ENCODE measurements around the gene GOLGA6L10.
"Not testable (repeated sequence)": the region's sequence is repeated elsewhere in the genome, so short reads cannot be mapped to it uniquely, and the experiment has no call there.

Gene GOLGA6L10

DNA sequence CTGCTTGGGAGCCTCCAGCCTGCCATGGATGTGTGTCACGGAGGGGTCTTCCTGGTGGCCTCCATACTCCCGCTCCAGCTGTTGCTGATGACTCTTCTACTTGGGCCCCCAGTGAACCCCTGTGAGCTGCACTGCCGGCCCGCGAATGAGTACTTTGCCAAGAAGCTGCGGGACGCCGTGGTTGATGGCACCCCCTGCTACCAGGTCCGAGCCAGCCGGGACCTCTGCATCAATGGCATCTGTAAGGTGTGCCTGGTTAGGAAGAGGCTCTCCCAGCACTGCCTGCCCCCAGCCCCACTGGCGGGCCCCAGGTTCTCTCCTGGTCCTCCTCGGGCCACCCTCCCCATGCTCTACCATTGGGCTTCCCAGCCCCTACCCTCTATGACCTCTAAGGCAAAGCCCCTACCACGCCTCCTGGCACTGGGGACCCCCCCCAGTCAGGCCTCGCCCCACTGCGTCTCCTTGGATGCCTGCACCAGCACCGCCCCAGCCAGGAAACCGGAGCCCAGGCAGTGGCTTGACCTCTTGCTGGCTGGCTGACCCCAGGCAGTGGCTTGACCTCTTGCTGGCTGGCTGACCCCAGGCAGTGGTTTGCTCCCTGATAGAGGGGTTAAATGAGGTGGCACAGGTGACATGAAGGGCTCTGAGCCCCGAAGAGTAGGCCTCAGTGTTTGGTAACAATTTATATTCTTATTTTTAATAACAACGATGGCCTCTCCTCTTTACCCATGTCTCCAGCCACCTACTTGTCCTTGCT is 29.6 kb downstream of the GOLGA6L10 start:
- not testable (repeated sequence) for H3K4me1 ChIP-seq (ENCODE audit: control insufficient read depth in 5 of 5, insufficient read depth in 5 of 5, low read length in 5 of 5); H3K27me3 ChIP-seq (ENCODE audit: control insufficient read depth in 5 of 5, insufficient read depth in 4 of 5, low read length in 5 of 5); H3K4me3 ChIP-seq (ENCODE audit: low read depth in 1 of 5, low read length in 5 of 5); H3K9me3 ChIP-seq (ENCODE audit: control insufficient read depth in 5 of 5, low read length in 5 of 5); H3K9ac ChIP-seq (ENCODE audit: low read length in 5 of 5); H3K27ac ChIP-seq (ENCODE audit: low read depth, low read length); H3K36me3 ChIP-seq (ENCODE audit: control insufficient read depth in 5 of 5, insufficient read depth in 5 of 5, low read length in 5 of 5)

DNA sequence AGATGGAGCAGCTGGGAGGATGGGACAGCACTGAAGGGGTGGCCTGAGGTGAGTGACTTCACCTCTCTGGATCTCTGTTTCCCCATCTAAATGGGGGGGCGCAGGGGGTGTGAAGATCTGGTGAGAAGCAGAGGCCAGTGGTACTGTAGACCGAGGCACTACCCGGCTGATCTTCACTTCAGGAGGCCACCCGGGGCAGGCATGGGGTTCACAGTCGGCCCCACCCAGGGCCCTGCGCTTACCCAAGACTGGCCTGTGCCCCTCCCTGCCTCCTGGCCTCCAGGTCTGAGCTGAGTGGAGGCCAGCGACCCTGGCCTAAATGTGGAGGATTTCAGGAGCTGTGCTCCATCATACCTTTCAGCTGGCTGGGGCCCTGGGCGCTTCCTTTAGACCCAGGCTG is 31.0 kb downstream of the GOLGA6L10 start:
- H3K9me3 ChIP-seq (ENCODE audit: control insufficient read depth in 5 of 5, low read length in 5 of 5); H3K4me1 ChIP-seq (ENCODE audit: control insufficient read depth in 5 of 5, insufficient read depth in 5 of 5, low read length in 5 of 5); H3K27ac ChIP-seq (ENCODE audit: low read depth, low read length); H3K4me3 ChIP-seq (ENCODE audit: low read depth in 1 of 5, low read length in 5 of 5); H3K36me3 ChIP-seq (ENCODE audit: control insufficient read depth in 5 of 5, insufficient read depth in 5 of 5, low read length in 5 of 5); H3K9ac ChIP-seq (ENCODE audit: low read length in 5 of 5); H3K27me3 ChIP-seq (ENCODE audit: control insufficient read depth in 5 of 5, insufficient read depth in 4 of 5, low read length in 5 of 5): not testable (repeated sequence)

DNA sequence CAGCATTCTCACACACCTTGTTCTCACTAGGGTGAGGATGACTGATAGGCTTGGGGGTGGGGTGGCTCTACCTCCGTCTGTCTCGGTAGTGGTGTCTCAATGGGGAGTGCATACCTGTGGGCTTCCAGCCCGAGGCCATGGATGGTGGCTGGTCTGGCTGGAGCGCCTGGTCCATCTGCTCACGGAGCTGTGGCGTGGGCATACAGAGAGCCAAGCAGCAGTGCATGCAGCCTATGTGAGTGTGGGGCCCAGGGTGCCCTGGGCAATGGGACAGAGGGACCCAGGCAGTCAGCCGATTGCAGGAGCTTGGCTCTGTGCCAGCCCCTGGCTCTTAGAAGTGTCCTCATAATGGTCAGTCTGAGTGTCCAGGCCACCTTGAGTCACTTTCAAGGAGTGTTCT is 31.8 kb downstream of the GOLGA6L10 start:
- H3K4me1 ChIP-seq (ENCODE audit: control insufficient read depth in 5 of 5, insufficient read depth in 5 of 5, low read length in 5 of 5); H3K27me3 ChIP-seq (ENCODE audit: control insufficient read depth in 5 of 5, insufficient read depth in 4 of 5, low read length in 5 of 5); H3K4me3 ChIP-seq (ENCODE audit: low read depth in 1 of 5, low read length in 5 of 5); H3K9me3 ChIP-seq (ENCODE audit: control insufficient read depth in 5 of 5, low read length in 5 of 5); H3K9ac ChIP-seq (ENCODE audit: low read length in 5 of 5); H3K27ac ChIP-seq (ENCODE audit: low read depth, low read length); H3K36me3 ChIP-seq (ENCODE audit: control insufficient read depth in 5 of 5, insufficient read depth in 5 of 5, low read length in 5 of 5): not testable (repeated sequence)

DNA sequence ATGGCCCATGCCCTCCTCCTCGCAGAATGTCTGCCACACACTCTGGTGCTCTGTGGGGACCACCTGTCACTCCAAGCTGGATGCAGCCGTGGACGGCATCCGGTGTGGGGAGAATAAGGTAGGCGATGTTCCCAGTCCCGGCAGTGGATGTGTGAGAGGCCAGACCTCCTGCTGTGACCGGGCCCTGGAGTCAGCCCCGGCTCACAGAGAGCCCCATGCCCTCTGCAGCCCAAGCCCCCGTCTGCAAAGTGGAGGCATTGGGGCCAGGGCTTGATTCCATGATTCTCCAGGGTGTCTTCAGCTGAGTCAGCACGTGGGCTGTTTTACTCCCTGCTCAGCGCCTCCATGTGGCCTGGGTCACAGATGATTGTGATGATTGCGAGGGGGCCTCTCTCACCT is 32.2 kb downstream of the GOLGA6L10 start:
- Histone ChIP-seq H3K27ac (ENCODE audit: low read depth, low read length) (no peak overlapping the region), H3K36me3 (ENCODE audit: control insufficient read depth in 5 of 5, insufficient read depth in 5 of 5, low read length in 5 of 5) (no peaks in the 10 kb centered on the region), H3K4me3 (ENCODE audit: low read depth in 1 of 5, low read length in 5 of 5) (no peak overlapping the region), H3K4me1 (ENCODE audit: control insufficient read depth in 5 of 5, insufficient read depth in 5 of 5, low read length in 5 of 5) (no peaks in the 10 kb centered on the region), H3K27me3 (ENCODE audit: control insufficient read depth in 5 of 5, insufficient read depth in 4 of 5, low read length in 5 of 5) (peaks cover 0 to 4% (median 3%) of the 10 kb centered on the region in 5 donors), H3K9ac (ENCODE audit: low read length in 5 of 5) (no peak overlapping the region), H3K9me3 (ENCODE audit: control insufficient read depth in 5 of 5, low read length in 5 of 5) (no peaks in the 10 kb centered on the region)

DNA sequence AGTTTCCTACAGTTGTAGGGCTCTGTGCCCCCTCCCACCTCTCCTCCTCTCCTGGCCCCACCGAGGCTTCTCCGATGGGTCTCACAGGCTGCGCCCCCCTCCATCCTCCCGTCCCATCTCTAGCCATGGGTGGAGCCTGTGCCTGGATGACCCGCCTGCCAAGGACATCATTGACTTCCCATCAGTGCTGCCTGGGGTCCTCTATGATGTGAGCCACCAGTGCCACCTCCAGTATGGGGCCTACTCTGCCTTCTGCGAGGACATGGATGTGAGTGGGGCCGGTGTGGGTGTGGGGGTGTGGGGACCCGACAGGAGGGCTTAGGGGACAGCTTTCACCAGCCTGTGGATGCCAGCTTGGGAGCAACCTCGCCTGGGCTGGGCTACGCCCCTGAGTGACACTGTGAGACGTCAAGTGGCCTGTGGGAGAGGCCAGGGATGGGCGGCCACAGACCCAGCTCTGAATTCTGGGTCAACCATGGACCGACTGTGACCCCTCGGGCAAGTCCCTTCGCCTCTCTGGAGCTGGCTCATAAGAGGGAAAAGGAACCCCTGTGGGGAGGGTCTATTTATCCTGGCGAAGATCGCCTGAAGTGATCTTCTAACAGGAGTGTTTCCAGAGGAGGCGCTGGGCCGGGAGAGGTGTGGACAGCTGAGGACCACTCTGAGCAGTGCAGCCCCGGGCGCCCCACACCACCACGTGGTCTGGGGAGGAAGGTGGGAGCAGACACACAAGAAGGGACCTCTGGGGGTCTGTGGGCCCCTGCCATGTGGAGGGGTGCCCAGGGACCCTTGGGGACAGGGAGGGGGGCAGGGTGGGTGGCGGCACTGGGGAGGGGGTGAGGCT is 32.8 kb downstream of the GOLGA6L10 start:
- not testable (repeated sequence) for H3K4me1 ChIP-seq (ENCODE audit: control insufficient read depth in 5 of 5, insufficient read depth in 5 of 5, low read length in 5 of 5); H3K36me3 ChIP-seq (ENCODE audit: control insufficient read depth in 5 of 5, insufficient read depth in 5 of 5, low read length in 5 of 5); H3K4me3 ChIP-seq (ENCODE audit: low read depth in 1 of 5, low read length in 5 of 5); H3K9me3 ChIP-seq (ENCODE audit: control insufficient read depth in 5 of 5, low read length in 5 of 5); H3K9ac ChIP-seq (ENCODE audit: low read length in 5 of 5); H3K27me3 ChIP-seq (ENCODE audit: control insufficient read depth in 5 of 5, insufficient read depth in 4 of 5, low read length in 5 of 5); H3K27ac ChIP-seq (ENCODE audit: low read depth, low read length)

DNA sequence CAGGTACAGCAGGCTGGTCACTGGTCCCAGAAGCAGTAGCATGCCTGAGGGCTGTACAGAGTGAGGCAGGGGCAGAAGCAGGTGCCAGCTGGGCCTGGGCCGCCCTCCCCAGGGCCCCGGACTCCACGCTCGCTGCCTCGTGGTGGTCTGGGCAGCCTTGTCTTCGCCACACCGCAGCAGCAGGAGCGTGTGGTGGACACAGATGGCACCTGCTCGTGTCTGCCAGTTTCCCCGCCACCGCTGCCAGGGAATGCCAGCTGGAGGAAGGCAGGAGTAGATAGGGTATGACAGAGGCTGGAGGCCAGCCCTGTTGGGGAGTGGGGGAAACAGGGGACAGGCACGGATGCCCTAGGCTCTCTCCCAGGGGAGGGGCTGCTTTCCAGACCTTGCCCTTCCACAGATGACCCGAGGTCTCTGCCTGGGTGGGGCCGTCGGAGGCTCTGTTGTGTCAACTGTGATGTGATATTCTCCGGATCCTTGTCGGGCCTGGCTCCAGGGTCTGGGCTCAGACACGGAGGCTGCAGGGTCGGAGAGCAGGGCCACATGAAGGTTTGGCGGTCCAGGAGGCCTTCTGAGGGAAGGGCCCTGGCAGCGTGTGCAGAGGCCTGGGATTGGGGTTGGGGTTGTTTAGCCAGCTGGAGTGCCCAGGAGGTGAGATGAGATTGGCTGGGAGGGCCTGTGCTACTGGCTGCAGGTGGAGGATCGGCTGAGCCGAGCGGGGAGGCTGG is 33.6 kb downstream of the GOLGA6L10 start:
- Histone ChIP-seq H3K27me3 (ENCODE audit: control insufficient read depth in 5 of 5, insufficient read depth in 4 of 5, low read length in 5 of 5) (peaks cover 0 to 4% (median 3%) of the 10 kb centered on the region in 5 donors), H3K9ac (ENCODE audit: low read length in 5 of 5) (no peak overlapping the region), H3K4me3 (ENCODE audit: low read depth in 1 of 5, low read length in 5 of 5) (no peak overlapping the region), H3K4me1 (ENCODE audit: control insufficient read depth in 5 of 5, insufficient read depth in 5 of 5, low read length in 5 of 5) (no peaks in the 10 kb centered on the region), H3K27ac (ENCODE audit: low read depth, low read length) (no peak overlapping the region), H3K36me3 (ENCODE audit: control insufficient read depth in 5 of 5, insufficient read depth in 5 of 5, low read length in 5 of 5) (no peaks in the 10 kb centered on the region), H3K9me3 (ENCODE audit: control insufficient read depth in 5 of 5, low read length in 5 of 5) (peaks cover 0 to under 1% (median 0%) of the 10 kb centered on the region in 5 donors)

DNA sequence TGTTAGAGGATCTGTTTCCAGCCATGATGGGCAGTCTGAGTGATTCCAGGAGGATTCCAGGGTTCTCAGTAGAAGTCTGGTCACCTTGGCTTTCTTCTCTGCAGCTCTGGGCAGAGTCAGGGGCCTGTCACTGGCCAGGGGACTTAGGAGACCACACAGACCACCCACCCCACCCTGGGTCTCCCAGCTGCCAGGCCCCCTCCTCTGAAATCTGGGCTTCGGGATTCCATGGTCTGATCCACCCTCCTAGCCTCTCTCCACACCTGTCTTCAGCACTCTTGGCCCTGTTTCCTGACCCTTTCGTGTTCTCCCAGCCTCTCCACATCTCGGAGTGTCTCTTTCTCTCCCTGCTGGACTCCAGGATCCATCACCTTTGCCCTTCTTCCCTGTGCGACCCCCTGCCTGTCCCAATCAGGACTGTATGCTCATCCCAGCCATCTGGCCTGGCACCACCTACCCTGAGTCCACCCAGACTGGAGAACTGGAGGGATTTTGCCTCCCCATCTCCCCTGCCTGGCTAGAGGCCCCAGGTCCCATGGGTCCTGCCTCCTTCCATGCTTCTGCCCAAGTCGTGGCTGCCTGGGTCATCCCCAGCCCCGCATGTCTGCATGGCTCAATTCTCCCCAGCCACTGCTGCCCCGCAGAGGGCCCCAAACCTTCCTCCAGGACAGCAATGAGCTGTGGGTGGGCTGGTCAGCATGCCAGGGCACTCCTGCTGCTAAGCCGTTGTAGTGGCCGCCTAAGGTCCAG is 34.3 kb downstream of the GOLGA6L10 start:
- Histone ChIP-seq H3K27me3 (ENCODE audit: control insufficient read depth in 5 of 5, insufficient read depth in 4 of 5, low read length in 5 of 5) (peaks cover 0 to 4% (median 3%) of the 10 kb centered on the region in 5 donors), H3K27ac (ENCODE audit: low read depth, low read length) (no peak overlapping the region), H3K36me3 (ENCODE audit: control insufficient read depth in 5 of 5, insufficient read depth in 5 of 5, low read length in 5 of 5) (no peaks in the 10 kb centered on the region), H3K9ac (ENCODE audit: low read length in 5 of 5) (no peak overlapping the region), H3K4me1 (ENCODE audit: control insufficient read depth in 5 of 5, insufficient read depth in 5 of 5, low read length in 5 of 5) (no peaks in the 10 kb centered on the region), H3K9me3 (ENCODE audit: control insufficient read depth in 5 of 5, low read length in 5 of 5) (peaks cover 0 to 7% (median 0%) of the 10 kb centered on the region in 5 donors), H3K4me3 (ENCODE audit: low read depth in 1 of 5, low read length in 5 of 5) (no peak overlapping the region)

DNA sequence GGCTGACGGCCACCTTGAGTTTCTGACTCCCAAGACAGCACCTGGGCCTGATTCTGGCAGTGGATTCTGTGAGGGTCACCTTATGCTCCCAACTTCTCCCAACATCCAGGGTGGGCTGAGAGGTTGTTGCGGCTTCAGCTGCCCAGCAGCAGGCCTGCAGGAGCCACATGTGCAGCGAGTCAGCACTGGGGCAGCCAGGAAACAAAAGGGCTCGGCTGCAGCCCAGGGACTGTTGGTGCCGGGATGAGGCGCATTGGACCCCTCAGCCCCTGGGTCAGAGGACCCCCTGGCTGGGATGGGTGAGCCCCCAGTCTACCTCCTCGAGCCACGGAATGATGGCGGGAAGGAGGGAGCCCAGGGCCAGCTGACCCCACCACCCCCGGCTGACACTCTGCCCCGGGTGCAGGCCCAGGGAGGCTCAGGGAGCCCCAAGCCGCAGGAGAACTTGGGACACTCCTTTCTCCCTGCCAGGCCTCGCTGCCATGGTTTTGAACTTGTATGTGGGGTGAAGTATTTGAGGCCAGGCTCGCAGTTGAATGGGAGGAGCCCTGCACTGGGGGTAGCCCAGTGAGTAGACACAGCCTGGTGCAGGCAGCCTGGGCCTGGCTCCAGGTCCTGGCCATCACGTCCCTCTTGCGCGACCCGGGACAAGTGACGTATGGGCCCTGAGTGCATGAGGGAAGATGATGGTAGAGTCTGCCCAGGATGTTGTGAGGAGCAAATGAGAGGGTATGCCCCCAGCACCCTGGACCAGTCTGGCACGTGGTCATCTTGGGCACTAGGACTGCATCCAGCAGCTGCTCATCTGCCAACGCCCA is 35.1 kb downstream of the GOLGA6L10 start:
- H3K36me3 ChIP-seq (ENCODE audit: control insufficient read depth in 5 of 5, insufficient read depth in 5 of 5, low read length in 5 of 5); H3K9ac ChIP-seq (ENCODE audit: low read length in 5 of 5); H3K4me3 ChIP-seq (ENCODE audit: low read depth in 1 of 5, low read length in 5 of 5); H3K27me3 ChIP-seq (ENCODE audit: control insufficient read depth in 5 of 5, insufficient read depth in 4 of 5, low read length in 5 of 5); H3K4me1 ChIP-seq (ENCODE audit: control insufficient read depth in 5 of 5, insufficient read depth in 5 of 5, low read length in 5 of 5); H3K27ac ChIP-seq (ENCODE audit: low read depth, low read length); H3K9me3 ChIP-seq (ENCODE audit: control insufficient read depth in 5 of 5, low read length in 5 of 5): not testable (repeated sequence)

DNA sequence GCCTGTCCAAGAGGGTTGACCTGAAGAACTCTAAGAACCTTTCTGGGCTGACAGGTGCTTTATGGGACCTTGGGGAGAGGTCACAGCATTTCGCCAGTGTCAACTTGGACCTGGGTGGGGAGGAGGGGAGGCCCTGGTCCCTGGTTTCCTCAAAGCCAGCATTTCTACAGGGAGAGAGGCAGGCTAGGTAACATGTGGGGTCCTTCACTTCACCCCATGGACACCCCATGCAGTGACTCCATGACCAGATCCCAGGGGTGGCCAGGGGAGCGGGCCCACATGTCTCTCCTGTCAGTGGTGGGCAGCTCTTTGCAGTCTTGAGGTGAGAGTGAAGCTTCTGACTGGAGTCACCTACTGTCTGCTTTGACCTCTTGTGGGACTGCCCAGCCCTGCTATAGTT is 35.8 kb downstream of the GOLGA6L10 start:
- peaks cover 0 to 8% (median 0%) of the 10 kb centered on the region in 5 donors for H3K9me3 ChIP-seq (ENCODE audit: control insufficient read depth in 5 of 5, low read length in 5 of 5)
- peaks cover 0 to 4% (median 3%) of the 10 kb centered on the region in 5 donors for H3K27me3 ChIP-seq (ENCODE audit: control insufficient read depth in 5 of 5, insufficient read depth in 4 of 5, low read length in 5 of 5)

More for the DNA sequence above, 35.8 kb downstream of the GOLGA6L10 start:
- Histone ChIP-seq H3K27ac (ENCODE audit: low read depth, low read length) (no peak overlapping the region), H3K9ac (ENCODE audit: low read length in 5 of 5) (no peak overlapping the region), H3K36me3 (ENCODE audit: control insufficient read depth in 5 of 5, insufficient read depth in 5 of 5, low read length in 5 of 5) (no peaks in the 10 kb centered on the region), H3K4me1 (ENCODE audit: control insufficient read depth in 5 of 5, insufficient read depth in 5 of 5, low read length in 5 of 5) (no peaks in the 10 kb centered on the region), H3K4me3 (ENCODE audit: low read depth in 1 of 5, low read length in 5 of 5) (no peak overlapping the region)

All from subcutaneous abdominal adipose tissue (tissue), 5 donors.